ENCODE results near the gene LZTR1.
"Not testable (repeated sequence)": the region's sequence is repeated elsewhere in the genome, so short reads cannot be mapped to it uniquely, and the experiment has no call there.

Gene LZTR1
- total RNA-seq = 42.9 to 43.3 reads per million in 2 donors

DNA sequence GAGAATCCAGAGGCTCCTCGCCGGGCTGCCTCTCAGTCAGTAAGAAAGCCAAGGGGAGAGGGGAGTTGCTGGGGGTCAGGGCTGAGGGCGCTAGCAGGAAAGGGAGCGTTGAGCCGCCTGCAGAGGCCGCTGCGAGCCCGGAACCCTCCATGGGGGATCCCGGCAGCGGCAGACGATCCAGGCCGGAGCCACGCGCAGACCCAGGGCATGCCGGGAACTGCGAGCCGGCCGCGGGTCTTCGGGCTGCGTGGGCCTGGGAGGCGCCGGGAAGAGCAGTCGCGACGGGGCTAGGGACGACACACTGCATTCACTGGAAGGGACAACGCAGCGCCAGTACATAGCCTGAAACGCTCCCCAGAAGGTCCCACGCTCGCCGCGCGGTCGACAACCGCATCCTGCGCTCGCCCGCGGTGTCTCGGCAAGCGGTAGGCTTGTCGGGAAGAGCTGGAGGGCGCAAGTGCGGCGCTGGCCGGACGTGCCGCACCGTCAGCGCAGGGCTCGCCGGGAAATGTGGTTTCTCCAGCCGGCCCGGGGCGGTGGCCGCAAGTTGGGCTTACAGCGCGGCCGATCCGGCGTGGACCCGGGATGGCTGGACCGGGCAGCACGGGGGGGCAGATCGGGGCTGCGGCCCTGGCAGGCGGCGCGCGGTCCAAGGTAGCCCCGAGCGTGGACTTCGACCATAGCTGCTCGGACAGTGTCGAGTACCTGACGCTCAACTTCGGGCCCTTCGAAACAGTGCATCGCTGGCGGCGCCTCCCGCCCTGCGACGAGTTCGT is at the start of gene LZTR1:
Gene LZTR1 (plus strand): TSS at position 511 of the 776 bp plus-strand sequence. CDS start 75 bp downstream, at position 586.
- DNase-seq = peak; percentile 67

DNA sequence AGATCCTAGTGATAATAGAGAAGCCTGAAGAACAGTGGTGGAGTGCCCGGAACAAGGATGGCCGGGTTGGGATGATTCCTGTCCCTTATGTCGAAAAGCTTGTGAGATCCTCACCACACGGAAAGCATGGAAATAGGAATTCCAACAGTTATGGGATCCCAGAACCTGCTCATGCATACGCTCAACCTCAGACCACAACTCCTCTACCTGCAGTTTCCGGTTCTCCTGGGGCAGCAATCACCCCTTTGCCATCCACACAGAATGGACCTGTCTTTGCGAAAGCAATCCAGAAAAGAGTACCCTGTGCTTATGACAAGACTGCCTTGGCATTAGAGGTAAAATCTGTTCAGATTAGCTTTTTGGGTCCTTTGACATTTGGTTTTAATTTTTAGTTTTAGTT is 48.2 kb upstream of the LZTR1 start:
- DNase-seq = no peak

DNA sequence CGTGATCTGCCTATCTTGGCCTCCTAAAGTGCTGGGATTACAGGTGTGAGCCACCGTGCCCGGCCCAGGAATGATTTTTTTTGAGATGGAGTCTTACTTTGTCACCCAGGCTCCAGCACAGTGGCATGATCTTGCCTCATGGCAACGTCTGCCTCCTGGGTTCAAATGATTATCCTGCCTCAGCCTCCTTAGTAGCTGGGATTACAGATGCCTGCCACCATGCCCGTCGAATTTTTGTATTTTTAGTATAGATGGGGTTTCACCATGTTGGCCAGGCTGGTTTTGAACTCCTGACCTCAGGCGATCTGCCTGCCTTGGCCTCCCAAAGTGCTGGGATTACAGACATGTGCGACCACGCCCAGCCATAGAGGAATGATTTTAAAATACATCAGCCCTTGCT is 47.0 kb upstream of the LZTR1 start:
- DNase-seq = not testable (repeated sequence)

DNA sequence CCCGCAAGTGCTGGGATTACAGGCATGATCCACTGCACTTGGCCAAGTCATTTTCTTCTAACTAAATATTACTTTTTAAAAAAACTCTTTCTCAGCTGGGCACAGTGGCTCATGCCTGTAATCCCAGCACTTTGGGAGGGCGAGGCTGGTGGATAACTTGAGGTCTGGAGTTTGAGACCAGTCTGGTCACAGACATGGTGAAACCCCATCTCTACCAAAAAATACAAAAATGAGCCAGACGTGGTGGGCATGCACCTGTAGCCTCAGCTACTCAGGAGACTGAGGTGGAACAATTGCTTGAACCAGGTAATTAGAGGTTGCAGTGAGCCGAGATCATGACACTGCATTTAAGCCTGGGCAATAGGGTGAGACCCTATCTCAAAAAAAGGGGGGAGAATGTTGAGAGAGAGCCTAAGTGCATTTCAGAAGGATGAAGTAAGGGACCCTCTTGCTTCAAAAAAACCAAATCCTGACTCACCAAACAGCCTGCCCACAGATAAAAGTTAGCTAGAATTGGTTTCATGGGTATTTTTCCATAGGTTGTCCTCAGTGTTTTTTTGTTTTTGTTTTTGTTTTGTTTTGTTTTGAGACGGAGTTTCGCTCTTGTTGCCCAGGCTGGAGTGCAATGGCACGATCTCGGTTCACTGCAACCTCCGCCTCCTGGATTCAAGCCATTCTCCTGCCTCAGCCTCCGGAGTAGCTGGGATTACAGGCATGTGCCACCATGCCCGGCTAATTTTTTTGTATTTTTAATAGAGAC is 46.1 kb upstream of the LZTR1 start:
- not testable (repeated sequence) for DNase-seq

DNA sequence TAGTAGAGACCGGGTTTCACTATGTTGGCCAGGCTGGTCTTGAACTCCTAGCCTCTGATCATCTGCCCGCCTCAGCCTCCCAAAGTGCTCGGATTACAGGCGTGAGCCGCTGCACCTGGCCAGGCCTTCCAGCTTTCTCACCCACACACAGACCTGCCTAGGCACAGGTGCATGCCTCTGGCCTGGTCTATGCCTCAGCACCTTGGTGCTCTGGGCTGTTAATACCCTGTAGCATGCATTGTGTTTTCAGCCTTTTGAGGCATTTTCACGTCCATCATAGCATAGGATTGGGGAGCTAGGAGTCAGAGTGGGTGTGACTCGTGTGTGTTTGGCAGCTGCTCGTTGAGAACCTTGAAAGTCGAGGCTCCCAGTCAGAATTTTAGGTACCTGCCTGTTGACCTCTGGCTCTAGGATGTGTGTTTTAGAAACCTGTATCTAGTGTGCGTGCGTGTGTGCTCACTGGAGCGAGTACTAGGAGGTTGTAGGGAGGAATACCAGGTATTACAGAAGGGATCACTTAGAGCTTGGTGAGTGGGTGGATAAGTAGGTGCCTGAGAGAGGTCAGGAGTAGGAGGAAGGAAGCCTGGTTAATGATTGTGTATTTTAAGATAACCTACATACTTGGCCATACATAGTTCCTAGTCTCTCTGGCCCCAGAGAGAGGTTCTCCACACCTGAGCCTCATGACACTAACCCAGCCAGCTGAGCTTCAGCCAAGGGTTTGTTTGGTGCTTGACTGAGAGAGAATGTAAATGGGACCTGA is 44.9 kb upstream of the LZTR1 start:
- DNase-seq = no peak

DNA sequence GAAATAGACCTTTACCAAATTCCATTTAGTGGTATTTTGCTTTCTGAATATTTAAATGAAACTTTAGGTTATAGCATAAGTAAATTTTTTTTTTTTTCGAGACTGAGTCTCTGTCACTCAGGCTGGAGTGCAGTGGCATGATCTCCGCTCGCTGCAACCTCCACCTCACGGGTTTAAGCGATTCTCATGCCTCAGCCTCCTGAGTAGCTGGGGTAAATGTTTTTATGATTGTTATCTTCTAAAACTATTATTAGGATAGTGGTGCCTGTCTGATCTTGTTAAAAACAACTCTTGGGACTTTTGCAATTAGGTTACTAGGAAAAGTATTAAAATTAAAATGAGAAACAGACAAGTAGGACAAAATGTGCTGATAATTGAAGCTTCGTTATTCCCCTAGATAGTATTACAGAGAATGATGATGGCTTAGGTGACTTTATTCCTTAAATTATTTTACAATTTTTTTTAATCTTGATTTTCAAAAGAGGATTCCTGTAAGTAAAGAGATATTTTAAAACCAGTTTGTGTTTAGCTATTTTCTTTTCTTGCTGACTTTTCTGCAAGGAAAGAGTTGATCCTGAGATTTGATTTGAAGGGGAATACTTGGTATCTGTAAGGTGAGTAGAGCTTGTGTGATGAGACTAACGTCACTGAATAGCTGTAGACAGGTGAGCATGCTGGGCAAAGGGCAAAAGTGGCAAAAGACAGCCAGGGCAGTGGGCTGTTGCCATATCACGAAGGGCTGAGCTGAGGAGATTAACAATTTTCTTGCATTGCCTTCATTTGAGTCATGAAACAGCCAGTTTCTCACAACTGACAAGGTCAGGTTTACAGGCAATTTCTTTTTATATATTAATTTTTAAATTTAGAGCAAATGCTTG is 44.1 kb upstream of the LZTR1 start:
- no peak for DNase-seq

DNA sequence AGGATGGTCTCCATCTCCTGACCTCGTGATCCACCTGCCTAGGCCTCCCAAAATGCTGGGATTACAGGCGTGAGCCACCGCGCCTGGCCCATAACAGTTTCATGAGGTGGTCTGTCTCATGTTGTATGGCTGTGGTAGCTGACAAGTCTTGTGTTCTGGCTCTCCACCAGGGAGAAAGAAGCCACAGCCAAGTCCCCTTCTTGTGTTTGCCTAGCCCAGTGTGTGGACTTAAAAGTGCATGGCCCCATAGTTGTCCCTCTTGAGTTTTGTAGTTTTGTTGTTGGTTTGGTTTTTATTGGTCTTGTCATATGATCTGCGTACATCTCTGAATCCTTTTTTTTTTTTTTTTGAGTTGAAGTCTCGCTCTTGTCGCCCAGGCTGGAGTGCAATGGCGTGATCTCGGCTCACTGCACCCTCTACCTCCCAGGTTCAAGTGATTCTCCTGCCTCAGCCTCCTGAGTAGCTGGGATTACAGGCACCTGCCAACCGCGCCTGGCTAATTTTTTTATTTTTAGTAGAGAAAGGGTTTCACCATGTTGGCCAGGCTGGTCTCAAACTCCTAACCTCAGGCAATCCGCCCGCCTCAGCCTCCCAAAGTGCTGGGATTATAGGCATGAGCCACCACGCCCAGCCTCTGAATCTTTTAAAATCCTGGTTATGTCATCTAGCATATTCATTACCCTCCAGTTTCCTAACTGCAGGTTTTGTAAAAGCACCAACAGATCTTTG is 42.5 kb upstream of the LZTR1 start:
- not testable (repeated sequence) for DNase-seq

DNA sequence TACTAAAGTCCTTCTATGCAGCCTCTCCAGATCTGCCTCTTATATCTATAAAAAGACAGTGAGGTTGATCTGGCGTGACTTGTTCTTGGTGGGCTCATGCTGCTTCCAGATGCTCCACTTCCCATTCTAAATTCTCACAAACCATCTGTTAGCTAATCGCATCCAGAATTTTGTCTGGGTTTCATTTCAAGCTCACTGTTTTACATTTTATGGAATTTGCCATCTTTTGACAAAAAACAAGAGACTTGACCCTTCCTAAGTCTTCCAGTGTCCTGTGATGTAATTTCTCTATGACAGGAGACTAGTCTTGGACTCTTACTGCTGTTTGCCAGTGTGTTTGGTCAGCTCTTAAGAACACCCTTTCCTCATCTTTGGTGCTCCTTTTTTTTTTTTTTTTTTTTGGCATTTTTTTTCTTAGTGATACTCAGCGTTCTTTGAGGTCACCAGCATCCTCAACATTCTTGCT is 41.9 kb upstream of the LZTR1 start:
- DNase-seq = no peak

DNA sequence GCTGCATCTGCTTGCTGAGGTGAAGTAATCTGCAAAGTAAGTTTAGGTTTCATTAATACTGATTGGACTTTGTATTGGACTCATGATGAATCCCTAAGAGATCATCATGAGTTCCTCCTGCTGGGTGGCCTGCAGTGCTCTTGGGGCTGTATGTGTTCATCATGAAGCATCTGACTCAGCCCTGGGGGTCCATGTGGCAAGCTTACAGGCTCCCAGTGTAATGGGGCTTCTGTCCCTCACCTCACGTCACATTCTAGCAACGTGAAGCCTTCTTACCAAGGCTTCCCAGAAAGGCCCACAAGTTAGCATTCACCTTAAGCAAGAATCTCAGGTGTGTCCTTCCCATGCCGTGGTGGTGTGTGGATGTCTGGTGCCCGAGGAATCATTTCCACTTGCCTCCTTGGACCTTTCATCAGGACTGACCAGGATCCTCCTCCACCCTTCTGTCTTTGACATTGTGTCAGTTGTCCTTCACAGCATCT is 41.2 kb upstream of the LZTR1 start:
- no peak for DNase-seq

DNA sequence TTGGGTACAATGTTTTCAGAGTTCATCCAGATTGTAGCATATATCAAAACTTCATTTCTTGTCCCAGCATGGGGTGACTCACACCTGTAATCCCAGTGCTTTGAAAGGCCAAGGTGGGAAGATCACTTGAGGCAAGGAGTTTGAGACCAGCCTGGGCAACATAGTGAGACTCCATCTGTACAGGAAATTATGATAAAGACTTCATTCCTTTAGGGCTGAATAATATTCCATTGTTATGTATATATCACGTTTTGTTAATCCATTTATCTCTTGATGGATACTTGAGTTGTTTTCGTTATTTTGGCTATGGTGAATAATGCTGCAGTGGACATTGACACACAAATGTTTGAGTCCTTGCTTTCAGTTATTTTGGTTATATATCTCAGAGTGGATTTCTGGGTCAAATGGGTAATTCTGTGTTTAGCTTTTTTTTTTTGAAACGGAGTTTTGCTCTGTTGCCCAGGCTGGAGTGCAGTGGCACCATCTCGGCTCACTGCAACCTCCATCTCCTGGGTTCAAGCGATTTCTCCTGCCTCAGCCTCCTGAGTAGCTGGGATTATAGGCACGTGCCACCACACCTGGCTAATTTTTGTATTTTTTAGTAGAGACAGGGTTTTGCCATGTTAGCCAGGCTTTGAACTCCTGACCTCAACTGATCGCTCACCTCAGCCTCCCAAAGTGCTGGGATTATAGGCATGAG is 39.7 kb upstream of the LZTR1 start:
- not testable (repeated sequence) for DNase-seq

DNA sequence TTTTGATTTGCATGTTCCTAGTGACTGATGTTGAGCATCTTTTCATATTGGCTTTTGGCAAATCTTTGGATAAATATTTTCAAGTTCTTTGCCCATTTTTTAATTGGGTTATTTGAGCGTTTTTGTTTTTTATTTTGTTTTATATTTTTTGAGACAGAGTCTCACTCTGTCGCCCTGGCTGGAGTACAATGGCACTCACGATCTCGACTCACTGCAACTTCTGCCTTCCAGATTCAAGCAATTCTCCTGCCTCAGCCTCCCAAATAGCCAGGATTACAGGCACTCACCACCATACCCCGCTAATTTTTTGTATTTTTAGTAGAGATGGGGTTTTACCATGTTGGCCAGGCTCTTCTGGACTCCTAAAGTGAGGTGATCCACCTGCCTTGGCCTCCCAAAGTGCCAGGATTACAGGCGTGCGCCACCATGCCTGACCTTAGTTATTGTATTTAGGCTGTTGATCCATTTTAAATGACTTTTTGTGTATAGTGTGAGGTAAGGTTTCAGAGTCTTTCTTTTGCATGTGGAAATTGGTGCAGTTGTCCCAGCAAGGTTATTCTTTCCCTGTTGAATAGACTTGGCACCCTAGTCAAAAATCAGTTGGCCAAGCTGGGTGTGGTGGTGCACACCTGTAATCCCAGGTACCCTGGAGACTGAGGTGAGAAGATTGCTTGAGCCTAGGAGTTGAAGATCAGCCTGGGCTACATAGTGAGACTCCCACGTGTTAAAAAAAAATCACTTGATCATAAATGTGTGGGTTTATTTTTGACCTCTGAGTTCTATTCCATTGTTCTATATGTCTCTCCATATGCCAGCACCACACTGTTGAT is 38.8 kb upstream of the LZTR1 start:
- DNase-seq = no peak

DNA sequence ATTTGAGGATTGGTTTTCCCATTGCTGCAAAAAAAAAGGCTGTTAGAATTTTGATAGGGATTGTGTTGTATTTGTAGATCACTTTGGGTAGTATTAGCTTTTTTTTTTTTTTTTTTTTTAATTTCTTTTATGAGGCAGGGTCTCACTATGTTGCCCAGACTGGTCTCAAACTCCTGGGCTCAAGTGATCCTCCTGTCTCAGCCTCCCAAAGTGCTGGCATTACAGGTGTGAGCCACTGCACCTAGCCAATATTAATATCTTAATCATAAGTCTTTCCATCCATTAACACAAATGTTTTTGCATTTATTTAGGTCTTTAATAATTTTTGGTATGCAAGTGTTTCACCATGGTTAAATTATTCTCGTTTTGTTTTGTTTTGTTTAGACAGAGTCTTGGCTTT is 38.1 kb upstream of the LZTR1 start:
- no peak for DNase-seq

DNA sequence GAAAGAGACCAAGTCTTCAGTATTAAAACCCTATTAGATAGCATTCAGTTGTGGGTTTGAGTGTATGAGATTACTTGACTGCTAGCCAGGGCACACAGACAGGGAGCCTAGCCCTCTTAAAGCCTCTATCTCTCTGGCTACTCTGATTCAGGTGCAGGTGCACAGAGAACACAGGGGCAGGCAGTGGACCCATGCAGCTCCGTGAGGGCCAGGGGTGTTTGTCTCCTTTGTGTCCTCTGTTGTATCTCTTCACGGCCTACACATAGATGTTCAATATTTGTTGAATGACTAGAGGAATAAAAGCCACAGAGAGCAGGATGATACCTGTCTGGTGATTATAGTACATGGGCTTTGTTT is 36.5 kb upstream of the LZTR1 start:
- no peak for DNase-seq

DNA sequence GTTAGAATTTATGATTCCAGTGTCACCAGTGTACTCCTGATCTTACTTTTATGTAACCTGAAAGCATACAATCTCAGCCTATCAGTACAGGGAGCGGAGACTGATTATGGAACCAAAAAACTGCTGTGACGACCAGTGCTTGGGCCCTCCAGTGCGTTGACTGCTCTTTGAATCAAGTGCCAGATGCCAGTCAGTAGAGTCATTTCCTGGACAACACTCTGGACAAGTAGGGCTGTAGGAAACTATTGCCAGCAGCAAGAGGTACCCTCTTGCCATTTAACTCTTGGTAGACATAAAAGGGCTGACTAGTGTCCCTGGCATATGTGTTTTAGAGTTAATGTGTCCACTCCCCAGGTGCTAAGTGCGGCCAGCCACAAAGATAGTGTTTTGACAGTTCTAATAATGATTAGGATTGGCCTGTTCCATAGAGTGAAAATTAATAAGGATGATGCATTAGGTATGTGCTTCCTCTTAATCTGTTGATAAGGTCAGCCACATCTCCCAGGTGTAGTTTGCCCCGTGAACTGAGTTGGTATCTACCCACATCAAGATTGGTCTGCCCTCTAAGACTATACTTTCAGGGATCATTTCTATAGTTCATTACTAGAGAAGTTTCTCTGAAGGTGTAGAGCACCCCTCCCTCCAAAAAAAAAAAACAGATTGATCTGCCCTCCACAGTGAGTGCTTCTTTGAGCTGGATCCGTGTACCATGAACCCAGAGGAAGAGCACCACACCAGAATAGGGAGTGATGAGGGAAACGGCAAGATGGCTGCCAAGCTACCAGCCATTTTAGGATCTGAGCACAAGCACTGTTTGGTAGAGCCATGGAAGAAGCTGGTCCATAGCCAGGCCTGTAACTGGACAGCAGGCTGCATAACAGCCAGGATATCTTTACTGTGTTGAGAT is 35.8 kb upstream of the LZTR1 start:
- no peak for DNase-seq

DNA sequence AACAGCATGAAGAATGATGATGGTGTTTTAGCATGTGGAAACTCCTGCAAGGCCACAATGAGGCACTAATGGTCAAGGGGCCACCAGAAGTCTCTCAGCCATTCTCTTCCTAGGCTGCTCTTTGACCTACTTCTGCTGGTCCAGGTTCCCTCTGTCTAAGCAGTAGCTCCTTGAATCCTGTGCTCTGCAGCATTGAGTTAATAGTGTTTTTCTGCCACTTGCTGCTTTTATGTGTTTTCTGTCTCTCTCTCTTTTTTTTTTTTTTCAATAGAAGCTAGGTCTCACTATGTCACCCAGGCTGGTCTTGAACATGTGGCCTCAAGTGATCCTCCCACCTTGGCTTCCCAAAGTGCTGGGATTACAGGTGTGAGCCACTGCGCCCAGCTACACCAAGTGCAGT is 35.1 kb upstream of the LZTR1 start:
- no peak for DNase-seq

DNA sequence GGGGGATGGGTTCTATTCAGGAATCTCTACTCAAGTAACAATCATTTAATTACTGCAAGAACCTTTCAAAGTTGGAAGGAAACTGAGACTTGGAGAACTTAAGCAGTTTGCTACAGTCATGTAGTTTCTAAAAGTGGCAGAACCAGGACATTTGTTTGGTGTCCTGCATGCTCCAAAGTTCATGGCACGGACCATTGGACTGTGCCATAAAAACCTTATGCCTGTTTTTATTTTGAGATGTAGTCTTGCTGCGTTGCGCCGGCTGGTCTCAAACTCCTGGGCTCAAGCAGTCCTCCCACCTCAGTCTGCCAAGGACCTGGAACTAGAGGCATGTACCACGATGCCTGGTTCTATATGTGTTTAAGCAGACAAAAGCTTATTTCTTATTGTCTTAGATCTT is 33.6 kb upstream of the LZTR1 start:
- no peak for DNase-seq

DNA sequence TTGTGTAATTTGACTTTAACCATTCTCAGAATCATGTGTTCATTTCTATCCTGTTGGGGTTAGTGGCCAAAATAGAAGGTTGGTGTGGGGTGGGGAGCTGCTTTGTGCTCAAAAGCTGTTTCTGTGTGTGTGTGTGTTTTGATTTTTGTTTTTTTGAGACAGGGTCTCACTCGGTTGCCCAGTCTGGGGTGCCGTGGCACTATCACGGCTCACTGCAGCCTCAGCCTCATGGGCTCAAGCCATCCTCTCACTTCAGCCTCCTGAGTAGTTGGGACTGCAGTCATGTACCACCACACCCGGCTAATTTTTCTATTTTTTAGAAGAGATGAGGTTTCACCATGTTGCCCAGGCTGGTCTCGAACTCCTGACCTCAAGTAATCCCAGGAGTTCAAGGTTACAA is 33.1 kb upstream of the LZTR1 start:
- no peak for DNase-seq

DNA sequence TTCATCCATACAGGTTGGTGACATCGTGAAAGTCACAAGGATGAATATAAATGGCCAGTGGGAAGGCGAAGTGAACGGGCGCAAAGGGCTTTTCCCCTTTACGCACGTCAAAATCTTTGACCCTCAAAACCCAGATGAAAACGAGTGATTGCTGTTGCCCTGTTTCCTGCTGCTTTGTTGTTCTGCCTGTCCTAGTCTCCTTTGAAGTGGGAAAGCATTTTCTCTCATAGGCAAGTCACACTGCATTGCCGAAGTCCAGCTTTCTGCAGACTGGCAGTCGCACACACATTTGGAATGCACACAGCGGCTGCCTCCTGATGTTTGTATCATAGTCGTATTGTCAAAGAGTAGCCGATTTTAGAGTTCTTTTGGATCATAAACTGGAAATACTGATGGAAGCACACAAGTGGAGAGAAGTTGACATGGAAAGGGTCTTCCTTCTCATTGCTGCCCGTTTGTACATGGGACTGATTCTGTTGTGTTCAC is 32.4 kb upstream of the LZTR1 start:
- DNase-seq = no peak
